Measurements from ENCODE around the gene PSENEN.
A peak's percentile ranks its signal among the peaks of the same experiment; 100 is the strongest.

PSENEN gene

GRCh38 chr19:35734273-35734672, 11.2 kb upstream of the PSENEN start:
- DNase-seq = no peak

GRCh38 chr19:35734889-35735288, 10.6 kb upstream of the PSENEN start:
- no peak for DNase-seq

GRCh38 chr19:35736913-35737886, 8.3 kb upstream of the PSENEN start:
- DNase-seq = no peak

DNA sequence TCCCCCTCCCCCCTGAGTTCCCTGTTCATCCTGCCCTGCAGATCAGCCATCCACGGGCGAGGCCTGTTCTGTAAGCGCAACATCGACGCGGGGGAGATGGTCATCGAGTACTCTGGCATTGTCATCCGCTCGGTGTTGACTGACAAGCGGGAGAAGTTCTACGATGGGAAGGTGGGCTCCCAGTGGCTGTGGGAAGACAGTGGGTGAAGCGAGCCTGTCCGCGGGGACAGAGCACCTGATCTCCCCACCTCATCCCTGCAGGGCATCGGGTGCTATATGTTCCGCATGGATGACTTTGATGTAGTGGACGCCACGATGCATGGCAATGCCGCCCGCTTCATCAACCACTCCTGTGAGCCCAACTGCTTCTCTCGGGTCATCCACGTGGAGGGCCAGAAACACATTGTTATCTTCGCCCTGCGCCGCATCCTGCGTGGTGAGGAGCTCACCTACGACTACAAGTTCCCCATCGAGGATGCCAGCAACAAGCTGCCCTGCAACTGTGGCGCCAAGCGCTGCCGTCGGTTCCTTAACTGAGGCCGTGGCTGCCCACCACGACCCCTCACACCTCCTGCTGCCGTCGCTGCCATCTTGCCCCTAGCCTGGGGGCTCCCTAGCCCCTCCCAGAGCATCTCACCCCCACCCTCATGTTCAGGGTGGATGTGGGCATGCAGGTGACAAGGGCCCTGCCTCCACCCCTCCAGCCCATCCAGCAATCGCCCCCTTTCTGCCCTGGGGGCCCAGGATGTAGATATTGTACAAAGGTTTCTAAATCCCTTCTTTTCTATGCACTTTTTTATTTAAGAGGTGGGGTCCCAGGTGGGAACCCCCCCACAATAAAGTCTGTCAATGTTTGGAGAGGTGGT, 7.2 kb upstream of the PSENEN start:
- no peak for DNase-seq

DNA sequence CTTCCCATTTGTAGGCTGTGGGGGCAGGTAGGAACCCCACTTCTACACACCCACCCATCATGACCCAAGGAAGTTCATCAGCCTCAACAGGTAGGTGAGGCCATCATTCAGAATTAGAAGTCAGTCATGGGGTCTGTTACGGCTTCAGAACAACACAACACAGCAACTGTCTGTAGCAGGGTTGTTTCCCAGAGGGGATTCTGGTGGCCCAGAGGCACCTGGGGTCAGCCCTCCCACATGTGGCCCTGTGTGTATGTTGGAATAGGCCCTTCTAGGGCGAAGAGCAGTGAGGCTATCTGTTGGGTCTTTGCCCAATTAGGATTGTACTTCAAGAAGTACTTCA, 6.6 kb upstream of the PSENEN start:
- no peak for DNase-seq

DNA sequence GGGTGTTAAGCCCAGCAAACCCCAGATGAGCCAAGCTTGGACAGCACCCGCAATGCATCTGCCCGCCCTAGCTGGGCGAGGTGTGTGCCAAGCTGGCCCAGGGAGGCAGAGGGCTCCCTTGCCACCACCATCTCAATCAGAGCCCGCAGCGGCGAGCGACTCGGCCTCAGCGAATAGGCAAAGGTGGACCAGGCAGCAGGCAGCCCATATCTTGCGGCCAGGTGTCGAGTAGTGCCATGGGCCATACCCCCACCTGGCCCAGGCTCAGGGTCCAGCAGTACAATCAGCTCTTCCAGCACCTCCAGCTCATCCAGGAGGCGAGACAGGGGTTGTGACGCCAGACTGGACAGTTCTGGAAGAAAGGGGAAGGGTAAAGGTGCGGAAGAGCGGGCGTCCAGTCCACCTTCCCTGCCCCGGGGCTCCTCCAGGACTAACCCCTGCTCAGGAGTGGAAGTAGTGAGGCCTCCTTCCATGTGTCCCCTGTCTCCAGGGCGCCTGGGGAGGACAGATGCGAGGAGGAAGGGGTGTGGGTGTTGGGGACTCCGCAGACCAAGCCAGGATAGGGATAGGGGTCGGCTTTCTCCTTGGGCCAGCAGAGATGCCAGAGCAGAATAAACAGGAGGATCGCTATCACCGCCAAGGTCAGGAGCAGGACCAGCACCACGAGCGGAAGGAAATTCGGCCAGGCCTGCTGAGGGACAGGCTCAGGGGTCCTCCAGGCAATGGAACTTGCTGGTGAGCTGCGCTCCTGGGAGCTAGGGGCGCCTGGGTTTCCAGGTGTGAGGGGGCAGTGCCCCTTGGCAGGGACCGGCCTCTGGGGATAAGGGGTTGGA, 6.0 kb upstream of the PSENEN start:
- no peak for DNase-seq

- DNase-seq = no peak
Observed at GRCh38 chr19:35740108-35740422, 5.4 kb upstream of the PSENEN start.

GRCh38 chr19:35740423-35741202, 4.8 kb upstream of the PSENEN start:
- peak; percentile 84 to 92 for DNase-seq

- DNase-seq = no peak
Observed at GRCh38 chr19:35741203-35741515, 4.3 kb upstream of the PSENEN start.

- DNase-seq = no peak
Observed at GRCh38 chr19:35742121-35742724, 3.2 kb upstream of the PSENEN start, which contains the start of gene IGFLR1. Gene IGFLR1, minus strand, starts transcription at chr19:35742452. Its CDS starts 1,272 bp downstream, at chr19:35741180.

DNA sequence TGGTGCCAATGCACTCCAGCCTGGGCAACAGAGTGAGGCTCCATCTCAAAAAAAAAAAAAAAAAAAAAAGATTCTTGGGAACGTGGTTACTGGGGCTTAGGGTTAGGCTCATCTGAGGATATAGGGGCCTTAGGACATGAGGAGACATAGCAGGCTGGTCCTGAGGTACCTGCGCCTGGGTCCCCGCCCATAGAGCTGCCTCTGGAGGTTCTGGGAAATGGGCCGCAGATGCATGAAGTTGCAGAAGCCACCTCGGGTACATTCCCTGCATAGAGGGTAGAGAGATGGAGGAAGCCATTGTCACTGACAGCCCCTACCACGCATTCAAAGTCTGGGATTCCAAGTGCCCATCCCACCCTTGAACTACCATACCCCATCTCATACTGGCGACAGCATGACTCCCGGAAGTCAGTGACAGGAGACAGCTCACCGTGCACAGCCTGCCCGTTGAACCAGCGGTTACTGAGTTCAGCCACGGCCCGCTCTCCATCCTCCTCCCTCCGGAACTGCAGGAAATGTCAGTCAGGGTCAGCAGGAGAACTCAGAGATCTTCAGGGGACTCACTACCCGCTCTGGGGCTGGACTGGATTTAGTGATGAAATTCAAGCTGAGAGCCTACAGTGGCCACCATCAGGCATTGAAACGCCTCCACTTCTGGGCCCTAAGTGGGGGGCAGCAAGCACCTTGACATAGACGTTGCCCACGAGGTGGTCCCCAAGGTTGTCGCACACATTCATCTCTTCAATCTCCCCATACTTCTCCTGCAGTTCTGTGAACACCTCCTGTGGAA, 1.6 kb upstream of the PSENEN start:
- no peak for DNase-seq

DNA sequence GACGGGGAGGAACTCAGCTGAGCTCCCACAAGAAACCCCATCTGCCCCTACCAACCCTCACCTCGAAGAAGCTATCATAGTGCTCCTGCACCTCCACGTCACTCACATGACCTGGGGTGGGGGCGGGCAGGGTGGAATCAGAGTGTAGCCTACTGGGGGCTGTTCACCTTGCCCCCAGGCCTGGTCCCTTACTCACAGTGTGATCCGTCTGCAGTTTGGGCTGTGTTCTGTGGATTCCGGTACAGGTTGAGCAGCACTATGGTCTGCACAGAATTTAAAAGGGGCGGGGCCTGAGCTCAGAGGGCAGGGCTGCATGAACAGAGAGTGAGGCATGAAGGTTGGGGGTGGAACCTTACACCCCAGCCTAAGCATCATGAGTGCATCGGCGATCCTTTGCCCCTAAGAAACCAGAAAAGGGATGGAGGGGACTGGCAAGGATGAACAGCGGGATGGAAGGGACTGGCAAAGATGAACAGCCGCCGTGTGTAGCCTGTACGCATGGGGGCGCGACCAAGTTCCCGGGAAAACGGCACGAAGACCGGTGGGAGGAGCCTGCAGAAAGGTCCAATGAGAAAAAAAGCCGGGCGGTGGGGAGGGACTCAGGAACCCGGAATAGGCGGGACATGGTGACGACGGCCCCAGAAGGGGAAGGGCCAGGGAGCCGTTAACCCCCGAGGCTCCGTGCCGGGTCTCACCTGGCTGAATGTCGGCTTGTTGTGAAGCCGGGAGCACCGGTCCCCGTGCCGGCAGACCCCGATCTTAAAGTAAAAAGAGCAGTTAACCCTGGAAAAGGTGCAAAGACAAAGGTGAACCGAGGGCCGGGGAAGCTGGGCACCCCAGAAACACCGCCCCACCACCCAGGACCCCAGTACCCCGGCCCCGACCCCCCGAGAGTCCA, 772 bp upstream of the PSENEN start:
- DNase-seq = peak; percentile 45 to 78

DNA sequence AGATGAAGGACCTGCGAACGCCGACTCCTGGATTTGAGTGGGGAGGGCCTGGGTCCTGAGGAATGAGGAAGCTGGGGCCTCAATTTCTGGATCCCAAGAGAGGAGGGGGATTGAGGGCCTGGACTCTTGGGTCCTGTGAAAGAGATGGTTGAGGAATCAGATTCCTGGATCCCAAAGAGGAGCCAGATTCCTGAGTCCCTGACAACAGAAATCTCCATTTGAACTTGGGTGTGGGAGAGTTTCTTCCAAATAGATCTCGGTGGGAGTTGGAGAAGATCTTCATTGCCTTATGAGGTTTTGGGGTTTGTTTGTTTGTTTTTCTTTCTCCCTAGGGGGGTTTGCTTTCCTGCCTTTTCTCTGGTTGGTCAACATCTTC, 624 bp downstream of the PSENEN start:
- DNase-seq = no peak

DNA sequence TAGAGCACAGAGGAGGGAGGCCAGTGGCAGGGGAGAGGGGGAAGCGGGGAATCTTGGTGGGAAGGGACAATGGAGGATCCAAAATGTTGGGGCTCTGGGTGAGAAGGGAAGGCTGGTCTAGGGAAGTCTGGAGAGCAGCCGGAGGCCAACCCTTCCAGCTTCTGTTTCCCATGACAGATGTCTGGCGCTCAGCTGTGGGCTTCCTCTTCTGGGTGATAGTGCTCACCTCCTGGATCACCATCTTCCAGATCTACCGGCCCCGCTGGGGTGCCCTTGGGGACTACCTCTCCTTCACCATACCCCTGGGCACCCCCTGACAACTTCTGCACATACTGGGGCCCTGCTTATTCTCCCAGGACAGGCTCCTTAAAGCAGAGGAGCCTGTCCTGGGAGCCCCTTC, 1.1 kb downstream of the PSENEN start:
- DNase-seq = no peak

DNA sequence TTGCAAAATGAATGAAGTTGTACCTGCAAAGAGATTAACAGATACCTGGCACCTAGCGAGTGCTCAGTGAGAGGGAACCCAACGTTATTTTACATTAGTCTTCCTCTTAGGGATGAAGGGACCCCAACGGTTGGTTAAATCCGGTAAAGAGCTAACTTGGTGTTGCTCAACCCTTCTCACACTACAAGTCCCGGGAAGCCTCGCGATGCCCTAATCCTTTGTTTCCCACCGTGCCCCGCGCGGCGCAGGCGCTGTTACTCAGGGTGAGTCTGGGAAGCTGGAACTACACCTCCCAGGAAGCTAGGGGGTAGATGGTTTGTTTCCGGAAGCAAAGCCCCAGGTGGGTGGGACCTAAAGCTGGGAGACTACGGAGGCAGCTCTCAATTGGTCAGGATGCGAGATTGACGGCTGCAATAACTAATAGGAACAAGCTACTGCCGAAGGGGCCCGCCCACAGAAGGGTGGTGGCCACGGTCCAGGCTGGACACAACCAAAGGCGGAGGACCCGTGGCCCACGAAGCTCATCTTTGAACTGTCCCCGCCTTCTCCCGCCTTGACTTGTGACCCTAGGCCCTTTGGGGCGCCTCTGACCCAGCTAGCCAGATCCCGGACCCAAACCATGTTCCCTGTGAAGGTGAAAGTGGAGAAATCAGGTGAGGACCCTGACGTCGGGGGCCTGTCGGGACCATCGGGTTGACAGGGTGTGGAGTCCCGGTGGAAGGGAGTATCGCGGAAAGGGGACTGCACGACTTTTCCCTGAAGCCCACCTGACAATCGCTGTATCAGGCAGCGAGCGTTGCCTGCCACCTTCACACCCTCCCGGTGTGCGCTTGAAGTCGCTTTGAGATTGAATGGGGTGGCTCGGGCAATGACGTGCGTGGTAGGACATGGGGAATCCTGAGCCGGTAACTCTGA, 2.9 kb downstream of the PSENEN start, which contains the start of gene LIN37:
TSS of gene LIN37 (plus strand) at position 471 of the 915 bp plus-strand sequence. CDS start at position 620, 149 bp downstream.
- DNase-seq = peak; percentile 98 to 100

DNA sequence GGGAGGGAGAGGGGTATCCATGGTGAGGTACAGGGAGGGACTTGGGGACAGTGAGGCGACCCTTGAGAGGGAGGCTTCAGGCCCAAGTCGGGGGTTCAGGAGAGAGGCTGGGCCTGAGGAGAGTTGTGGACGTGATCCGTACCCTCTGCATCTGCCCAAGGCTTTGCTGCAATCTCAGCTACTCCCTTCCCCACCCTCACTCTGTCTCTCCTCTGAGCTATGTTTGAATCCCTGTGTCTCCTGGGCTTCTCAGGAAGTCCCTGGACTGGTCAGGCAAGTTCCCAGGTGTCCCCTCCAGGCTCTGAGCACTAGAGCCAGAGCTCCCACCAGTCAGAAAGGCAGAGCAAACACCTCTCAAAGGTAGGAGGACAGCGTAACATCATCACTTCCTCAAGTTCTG, 4.7 kb downstream of the PSENEN start:
- DNase-seq = no peak

GRCh38 chr19:35751839-35752745, 6.6 kb downstream of the PSENEN start:
- no peak for DNase-seq

Data from cerebellar nuclear complex (tissue), 1 donor.